Tibial artery (tissue), 4 donors: ENCODE results near the gene PPP1R1A.

ENCODE experiments used
- DNase-seq, 2 donors: peaks; one replicate each; pipeline ENCODE4 v3.0.0-alpha.2; 2019
- H3K27ac ChIP-seq, 2 donors: fragments of 200-600 bp; sonication (generic) in 1 of 2; 1 replicate in 1 of 2; 2 replicates in 1 of 2; pipeline ENCODE4 v1.5.1; 2018 to 2019; ENCODE audit warnings: mild to moderate bottlenecking in 1 of 2
- H3K27me3 ChIP-seq, 2 donors: fragments of 200-600 bp; sonication (generic) in 1 of 2; one replicate each; pipeline versions ENCODE4 v1.5.1 to v1.6.0; 2016 to 2019
- H3K36me3 ChIP-seq, 3 donors: fragments of 200-600 bp; sonication (generic) in 2 of 3; one replicate each; pipeline ENCODE4 v1.5.1; 2016 to 2019; ENCODE audit warnings: mild to moderate bottlenecking in 2 of 3
- H3K4me1 ChIP-seq, 4 donors: fragments of 200-600 bp; sonication (generic) in 2 of 4; 1 replicate in 3 of 4; 2 replicates in 1 of 4; pipeline ENCODE4 v1.5.1; 2016 to 2019
- H3K4me3 ChIP-seq, 2 donors: fragments of 200-600 bp; sonication (generic) in 1 of 2; 1 replicate in 1 of 2; 2 replicates in 1 of 2; pipeline ENCODE4 v1.5.1; 2018 to 2019; ENCODE audit warnings: mild to moderate bottlenecking in 2 of 2
- H3K9me3 ChIP-seq, 3 donors: fragments of 200-600 bp; sonication (generic) in 1 of 3; one replicate each; pipeline ENCODE4 v1.5.1; 2016 to 2019
- intact Hi-C: fragments of 100-400 bp; cut with DNase I; formaldehyde crosslinking; loops from one replicate; pipeline ENCODE4 v1.15.0; 2023; ENCODE audit warnings: low total_unique reads
- TF ChIP-seq, protein P1 (sequence below), 2 experiments: fragments of 200-600 bp in 1 of 2; fragments of 450-650 bp in 1 of 2; IDR thresholded peaks; one replicate each; pipeline ENCODE4 v1.5.1; 2017 to 2019; ENCODE audit warnings: antibody characterized with exemption in 2 of 2, mild to moderate bottlenecking in 1 of 2, moderate library complexity in 1 of 2

Gene PPP1R1A

DNA sequence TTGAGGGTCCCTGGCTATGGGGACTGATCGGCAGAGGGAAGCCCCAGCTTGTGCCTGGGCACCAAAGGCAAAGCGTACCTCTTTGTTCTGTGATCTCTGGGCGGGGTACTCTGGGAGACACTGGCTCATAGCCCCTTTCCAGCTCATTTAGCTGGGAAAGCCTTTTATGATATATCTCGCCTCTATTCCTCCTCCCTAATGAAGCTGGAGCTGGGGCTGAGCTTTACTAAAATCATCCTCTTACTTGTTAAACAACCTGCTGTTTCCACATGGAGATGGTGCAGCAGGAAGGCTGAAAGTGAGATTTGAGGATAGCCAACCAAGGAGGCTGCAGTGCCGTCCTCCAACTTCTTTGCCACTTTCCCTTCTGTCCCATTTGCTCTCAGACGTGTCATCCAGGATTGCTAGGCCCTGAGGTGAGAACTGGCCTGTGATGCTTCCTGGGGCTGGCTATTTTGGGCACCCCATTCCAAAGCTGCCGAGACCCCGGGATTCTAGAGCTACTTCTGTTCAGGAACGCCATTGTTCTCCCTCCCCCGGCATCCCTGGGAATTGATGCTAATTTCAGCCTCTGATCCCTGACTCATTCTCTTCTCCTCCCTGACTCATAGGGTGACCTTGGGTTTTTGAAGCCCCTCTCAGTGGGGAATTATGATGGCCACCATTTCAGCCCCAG, 23.0 kb downstream of the PPP1R1A start:
- H3K36me3 ChIP-seq = peaks cover 4 to 15% (median 6%) of the 10 kb centered on the region in 3 donors
- H3K4me3 ChIP-seq = no peak overlapping the region
- H3K27ac ChIP-seq = peak overlapping the region in 1 of 2 donors; percentile 11
- H3K9me3 ChIP-seq = no peaks in the 10 kb centered on the region
- TF ChIP-seq, protein P1, sequence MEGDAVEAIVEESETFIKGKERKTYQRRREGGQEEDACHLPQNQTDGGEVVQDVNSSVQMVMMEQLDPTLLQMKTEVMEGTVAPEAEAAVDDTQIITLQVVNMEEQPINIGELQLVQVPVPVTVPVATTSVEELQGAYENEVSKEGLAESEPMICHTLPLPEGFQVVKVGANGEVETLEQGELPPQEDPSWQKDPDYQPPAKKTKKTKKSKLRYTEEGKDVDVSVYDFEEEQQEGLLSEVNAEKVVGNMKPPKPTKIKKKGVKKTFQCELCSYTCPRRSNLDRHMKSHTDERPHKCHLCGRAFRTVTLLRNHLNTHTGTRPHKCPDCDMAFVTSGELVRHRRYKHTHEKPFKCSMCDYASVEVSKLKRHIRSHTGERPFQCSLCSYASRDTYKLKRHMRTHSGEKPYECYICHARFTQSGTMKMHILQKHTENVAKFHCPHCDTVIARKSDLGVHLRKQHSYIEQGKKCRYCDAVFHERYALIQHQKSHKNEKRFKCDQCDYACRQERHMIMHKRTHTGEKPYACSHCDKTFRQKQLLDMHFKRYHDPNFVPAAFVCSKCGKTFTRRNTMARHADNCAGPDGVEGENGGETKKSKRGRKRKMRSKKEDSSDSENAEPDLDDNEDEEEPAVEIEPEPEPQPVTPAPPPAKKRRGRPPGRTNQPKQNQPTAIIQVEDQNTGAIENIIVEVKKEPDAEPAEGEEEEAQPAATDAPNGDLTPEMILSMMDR (IDR thresholded peaks at IDR 0.05) = no peak
- H3K27me3 ChIP-seq = no peaks in the 10 kb centered on the region
- no peak for DNase-seq
- peaks cover 0 to 45% (median 16%) of the 10 kb centered on the region in 4 donors for H3K4me1 ChIP-seq
- intact Hi-C loops = no loop called here

- TF ChIP-seq, protein P1 (IDR thresholded peaks at IDR 0.05) = no peak
- DNase-seq = no peak
Observed at GRCh38 chr12:54564768-54565167, 23.7 kb downstream of the PPP1R1A start.

GRCh38 chr12:54563787-54564186, 24.7 kb downstream of the PPP1R1A start:
- no peak for DNase-seq
- intact Hi-C loops = no loop called here

More at GRCh38 chr12:54564768-54565167, 23.7 kb downstream of the PPP1R1A start:
- Histone ChIP-seq H3K9me3 (no peaks in the 10 kb centered on the region), H3K4me3 (no peak overlapping the region), H3K4me1 (peaks cover 0 to 50% (median 18%) of the 10 kb centered on the region in 4 donors), H3K36me3 (peaks cover 4 to 9% (median 6%) of the 10 kb centered on the region in 3 donors), H3K27me3 (no peaks in the 10 kb centered on the region), H3K27ac (no peak overlapping the region)
- intact Hi-C loops = no loop called here

DNA sequence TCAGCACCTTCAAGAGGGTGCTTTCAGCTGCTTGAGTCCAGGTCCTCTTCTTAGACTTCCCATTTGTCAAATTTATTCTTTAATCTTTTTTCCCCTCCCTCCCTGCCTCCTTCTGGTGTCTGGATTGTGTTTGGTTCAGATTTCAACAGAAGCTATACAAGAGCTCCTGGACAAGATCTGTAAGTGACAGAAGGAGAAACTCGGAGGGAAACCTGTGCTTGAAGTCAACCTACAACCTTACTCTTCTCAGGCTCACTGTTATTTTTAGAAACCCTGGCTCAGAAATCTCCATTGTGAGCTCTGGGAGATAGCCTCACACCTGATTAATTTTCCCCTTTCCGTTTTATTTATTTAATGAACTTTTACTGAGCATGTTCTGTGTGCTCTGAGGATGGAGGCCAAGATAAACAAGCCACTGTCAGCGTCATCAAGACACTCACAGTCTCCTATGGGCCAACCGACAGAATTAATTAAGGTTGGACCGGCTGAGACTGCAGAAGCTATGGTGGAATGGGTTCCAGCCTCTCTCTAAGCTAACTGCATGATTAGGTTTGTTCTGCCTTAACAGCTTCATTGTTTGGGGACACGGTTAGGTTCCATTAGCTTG, 25.6 kb downstream of the PPP1R1A start:
- H3K27me3 ChIP-seq = no peaks in the 10 kb centered on the region
- DNase-seq = no peak
- H3K36me3 ChIP-seq = no peaks in the 10 kb centered on the region
- H3K27ac ChIP-seq = peak overlapping the region in 1 of 2 donors; percentile 83
- H3K4me1 ChIP-seq = peaks cover 0 to 52% (median 19%) of the 10 kb centered on the region in 4 donors
- TF ChIP-seq, protein P1 (IDR thresholded peaks at IDR 0.05) = no peak
- no peaks in the 10 kb centered on the region for H3K9me3 ChIP-seq
- intact Hi-C loops = no loop called here
- no peak overlapping the region for H3K4me3 ChIP-seq

More at GRCh38 chr12:54563787-54564186, 24.7 kb downstream of the PPP1R1A start:
- no peak overlapping the region for H3K27ac ChIP-seq
- peaks cover 0 to 52% (median 19%) of the 10 kb centered on the region in 4 donors for H3K4me1 ChIP-seq
- TF ChIP-seq, protein P1 (IDR thresholded peaks at IDR 0.05) = no peak
- no peaks in the 10 kb centered on the region for H3K27me3 ChIP-seq
- H3K36me3 ChIP-seq = peaks cover under 1 to 3% (median 2%) of the 10 kb centered on the region in 3 donors
- H3K4me3 ChIP-seq = no peak overlapping the region
- no peaks in the 10 kb centered on the region for H3K9me3 ChIP-seq

- H3K4me1 ChIP-seq = peaks cover 0 to 51% (median 19%) of the 10 kb centered on the region in 4 donors
- H3K27me3 ChIP-seq = no peaks in the 10 kb centered on the region
- no peaks in the 10 kb centered on the region for H3K9me3 ChIP-seq
- DNase-seq = peak; percentile 51 to 87
- intact Hi-C loops = no loop called here
- H3K4me3 ChIP-seq = peak overlapping the region; percentile 50 to 59
- TF ChIP-seq, protein P1 (IDR thresholded peaks at IDR 0.05) = no peak
- H3K27ac ChIP-seq = peak overlapping the region; percentile 83 to 86
- H3K36me3 ChIP-seq = no peaks in the 10 kb centered on the region
Observed at GRCh38 chr12:54561164-54561563, 27.3 kb downstream of the PPP1R1A start.
